DND-41 (cell line): Measurements from ENCODE around the gene DDX17.
A peak's percentile ranks its signal among the peaks of the same experiment; 100 is the strongest.

ENCODE experiments used
- ATAC-seq: fragments of 200-7000 bp; cut with Tn5 transposase; 3 replicates; pipeline ENCODE4 v1.9.1; 2021; ENCODE audit warnings: low read depth; ENCODE audit not compliant: insufficient read depth
- DNase-seq: peaks from one replicate; pipeline ENCODE4 v3.0.0-alpha.2; 2020
- H2AFZ ChIP-seq: 2 replicates; pipeline ENCODE4 v1.6.0; 2012; ENCODE audit warnings: low read depth, low read length
- H3K27ac ChIP-seq: 2 replicates; pipeline ENCODE4 v1.5.1; 2012; ENCODE audit warnings: low read length, inconsistent platforms
- H3K27me3 ChIP-seq: fragments of 200-600 bp; sonication (generic); 2 replicates; pipeline ENCODE4 v1.6.0; 2012; ENCODE audit warnings: low read length, mild to moderate bottlenecking, inconsistent platforms; ENCODE audit not compliant: insufficient read depth, poor library complexity
- H3K36me3 ChIP-seq: 2 replicates; pipeline ENCODE4 v1.5.1; 2012; ENCODE audit warnings: low read length, inconsistent platforms; ENCODE audit not compliant: insufficient read depth
- H3K4me1 ChIP-seq: 2 replicates; pipeline ENCODE4 v1.5.1; 2012; ENCODE audit warnings: mild to moderate bottlenecking, low read length; ENCODE audit not compliant: insufficient read depth
- H3K4me2 ChIP-seq: 2 replicates; pipeline ENCODE4 v1.6.0; 2012; ENCODE audit warnings: mild to moderate bottlenecking, moderate library complexity, low read length, inconsistent platforms; ENCODE audit not compliant: insufficient read depth
- H3K4me3 ChIP-seq, 2 experiments: fragments of 200-600 bp in 1 of 2; shearing (Covaris generic) in 1 of 2; 2 replicates each; pipeline ENCODE4 v1.5.1; 2012 to 2016; ENCODE audit warnings: inconsistent platforms in 2 of 2, low read length in 2 of 2, mild to moderate bottlenecking in 2 of 2, low read depth in 1 of 2, moderate library complexity in 1 of 2
- H3K79me2 ChIP-seq: 2 replicates; pipeline ENCODE4 v1.6.0; 2012; ENCODE audit warnings: low read length, inconsistent platforms; ENCODE audit not compliant: insufficient read depth
- H3K9ac ChIP-seq: 2 replicates; pipeline ENCODE4 v1.6.0; 2012; ENCODE audit warnings: low read depth, mild to moderate bottlenecking, inconsistent platforms, low read length, moderate library complexity
- H3K9me3 ChIP-seq: 2 replicates; pipeline ENCODE4 v1.5.1; 2012; ENCODE audit warnings: low read length, moderate library complexity, mild to moderate bottlenecking, inconsistent platforms; ENCODE audit not compliant: insufficient read depth, severe bottlenecking
- H4K20me1 ChIP-seq: 2 replicates; pipeline ENCODE4 v1.6.0; 2012; ENCODE audit warnings: low read length; ENCODE audit not compliant: insufficient read depth
- CTCF ChIP-seq: IDR thresholded peaks from 2 replicates; pipeline ENCODE4 v1.5.1; 2012; ENCODE audit warnings: borderline replicate concordance, low read length, moderate library complexity, mild to moderate bottlenecking; ENCODE audit not compliant: poor library complexity, severe bottlenecking; ENCODE audit errors: extremely low read depth
- EZH2 ChIP-seq: IDR thresholded peaks from 3 replicates; pipeline ENCODE4 v1.6.1; 2012; ENCODE audit warnings: borderline replicate concordance, low read depth, mild to moderate bottlenecking, moderate library complexity, low read length, inconsistent platforms; ENCODE audit not compliant: severe bottlenecking

DDX17 gene

GRCh38 chr22:38506118-38506962 lies at the start of gene DDX17:
Gene DDX17, minus strand, starts transcription at chr22:38506311.
- no peak for TF ChIP-seq EZH2
- no peak for TF ChIP-seq CTCF
- H2AFZ ChIP-seq, result peak within 1 kb of the TSS; percentile 99
- H3K27ac ChIP-seq, result peak within 1 kb of the TSS; percentile 99
- H3K9me3 ChIP-seq, result no peaks in the 10 kb centered on the region
- H3K4me2 ChIP-seq, result peak within 1 kb of the TSS; percentile 95
- peaks cover 38% of the 10 kb centered on the region for H4K20me1 ChIP-seq
- DNase-seq (peak; percentile 92), ATAC-seq (peak; percentile 85)
- H3K36me3 ChIP-seq, result peaks cover 47% of the 10 kb centered on the region
- H3K27me3 ChIP-seq, result no peaks in the 10 kb centered on the region
- H3K4me3 ChIP-seq, result peak within 1 kb of the TSS; percentile 75 to 88
- peaks cover 52% of the 10 kb centered on the region for H3K79me2 ChIP-seq
- H3K4me1 ChIP-seq, result peaks cover 45% of the 10 kb centered on the region
- peak within 1 kb of the TSS; percentile 98 for H3K9ac ChIP-seq

- no peaks in the 10 kb centered on the region for H3K27me3 ChIP-seq
- no peaks in the 10 kb centered on the region for H4K20me1 ChIP-seq
- ATAC-seq (no peak), DNase-seq (no peak)
- H3K36me3 ChIP-seq, result no peaks in the 10 kb centered on the region
- H3K9ac ChIP-seq, result no peak overlapping the region
- TF ChIP-seq EZH2 (no peak), CTCF (no peak)
- H3K4me2 ChIP-seq, result no peak overlapping the region
- no peaks in the 10 kb centered on the region for H3K4me1 ChIP-seq
- H3K9me3 ChIP-seq, result no peaks in the 10 kb centered on the region
- H3K79me2 ChIP-seq, result no peaks in the 10 kb centered on the region
- H3K4me3 ChIP-seq, result no peak overlapping the region
- H2AFZ ChIP-seq, result no peak overlapping the region
- no peak overlapping the region for H3K27ac ChIP-seq
These were observed 48.2 kb upstream of the DDX17 start for GRCh38 chr22:38554281-38554680.

GRCh38 chr22:38549101-38549894 lies 43.2 kb upstream of the DDX17 start:
- Histone ChIP-seq H3K4me2 (no peak overlapping the region), H3K4me3 (no peak overlapping the region), H4K20me1 (no peaks in the 10 kb centered on the region), H3K27ac (no peak overlapping the region), H3K36me3 (no peaks in the 10 kb centered on the region), H3K79me2 (no peaks in the 10 kb centered on the region), H3K27me3 (no peaks in the 10 kb centered on the region), H3K9ac (no peak overlapping the region), H3K4me1 (no peaks in the 10 kb centered on the region), H2AFZ (no peak overlapping the region), H3K9me3 (peaks cover under 1% of the 10 kb centered on the region)
- DNase-seq (no peak), ATAC-seq (no peak)
- TF ChIP-seq CTCF (no peak), EZH2 (no peak)
